ENCODE measurements around the gene UGT3A2.

DNA sequence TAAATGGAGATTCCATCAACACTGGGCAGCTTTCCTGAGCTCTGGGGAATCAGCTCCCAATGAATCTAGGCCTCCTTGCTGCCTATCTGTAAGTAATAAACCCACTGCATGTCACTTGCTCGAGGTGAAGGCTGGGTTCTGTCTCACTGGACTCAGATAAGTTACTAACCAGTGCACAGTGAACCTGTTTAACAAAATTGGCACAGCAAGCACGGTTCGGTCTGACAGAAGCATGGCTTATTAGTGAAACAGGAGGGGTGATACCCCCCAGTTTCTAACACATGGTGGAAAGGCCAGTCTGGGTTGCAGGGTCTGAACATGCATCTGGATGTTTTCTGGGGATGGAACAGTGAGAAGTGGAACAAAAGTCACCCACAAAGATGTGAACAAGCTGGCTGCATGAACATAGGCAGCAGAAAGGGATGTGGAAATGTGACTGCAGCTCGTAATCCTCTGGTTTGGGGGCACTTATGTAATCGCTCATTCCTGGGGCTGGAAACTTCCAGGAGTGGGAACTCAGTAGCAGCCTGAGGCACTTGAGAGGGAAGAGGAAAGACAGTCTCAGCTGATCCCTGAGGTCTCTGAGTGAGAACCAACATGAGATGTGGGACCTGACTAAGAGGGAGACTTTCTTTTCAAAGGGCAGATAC lies 37.7 kb downstream of the UGT3A2 start:
- no peak for TF ChIP-seq EZH2 (IDR thresholded peaks at IDR 0.05)
- no peak for TF ChIP-seq POLR2AphosphoS5 (IDR thresholded peaks at IDR 0.05; ENCODE audit: borderline replicate concordance, low read depth, low read length)

All from SK-N-MC (cell line).